Measurements from ENCODE around the gene LRMDA.

The LRMDA gene

GRCh38 chr10:76329891-76330575 lies 898.6 kb downstream of the LRMDA start:
- Histone ChIP-seq H3K9ac (ENCODE audit: low read depth, low read length) (no peak overlapping the region), H3K36me3 (ENCODE audit: insufficient read depth, low read length) (no peaks in the 10 kb centered on the region), H3K9me3 (ENCODE audit: insufficient read depth, low read depth, low read length) (no peaks in the 10 kb centered on the region), H3K27me3 (ENCODE audit: insufficient read depth, low read length) (no peaks in the 10 kb centered on the region), H3K4me1 (ENCODE audit: insufficient read depth, low read length) (no peaks in the 10 kb centered on the region; the same call in none of the 2 replicates), H3K27ac (ENCODE audit: low read depth, low read length) (no peak overlapping the region), H3K4me3 (ENCODE audit: low read length) (no peak overlapping the region)
- WGBS: 94% methylated on average over 3 of the region's 5 CpGs

- WGBS: 91% methylated on average over 4 of the region's 4 CpGs
- Histone ChIP-seq H3K27me3 (ENCODE audit: insufficient read depth, low read length) (no peaks in the 10 kb centered on the region), H3K27ac (ENCODE audit: low read depth, low read length) (no peak overlapping the region), H3K4me3 (ENCODE audit: low read length) (no peak overlapping the region), H3K9me3 (ENCODE audit: insufficient read depth, low read depth, low read length) (no peaks in the 10 kb centered on the region), H3K4me1 (ENCODE audit: insufficient read depth, low read length) (peaks cover 12% of the 10 kb centered on the region), H3K36me3 (ENCODE audit: insufficient read depth, low read length) (no peaks in the 10 kb centered on the region), H3K9ac (ENCODE audit: low read depth, low read length) (no peak overlapping the region)
These were observed 900.3 kb downstream of the LRMDA start for GRCh38 chr10:76331742-76332141.

GRCh38 chr10:76333326-76333725 lies 901.9 kb downstream of the LRMDA start:
- WGBS: 94% methylated on average over 2 of the region's 2 CpGs
- no peaks in the 10 kb centered on the region for H3K27me3 ChIP-seq (ENCODE audit: insufficient read depth, low read length)
- H3K27ac ChIP-seq (ENCODE audit: low read depth, low read length): no peak overlapping the region
- H3K36me3 ChIP-seq (ENCODE audit: insufficient read depth, low read length): no peaks in the 10 kb centered on the region
- peaks cover 19% of the 10 kb centered on the region for H3K4me1 ChIP-seq (ENCODE audit: insufficient read depth, low read length)
- no peaks in the 10 kb centered on the region for H3K9me3 ChIP-seq (ENCODE audit: insufficient read depth, low read depth, low read length)
- H3K9ac ChIP-seq (ENCODE audit: low read depth, low read length): no peak overlapping the region
- H3K4me3 ChIP-seq (ENCODE audit: low read length): no peak overlapping the region

GRCh38 chr10:76333796-76334195 lies 902.4 kb downstream of the LRMDA start:
- Histone ChIP-seq H3K27ac (ENCODE audit: low read depth, low read length) (no peak overlapping the region), H3K4me3 (ENCODE audit: low read length) (no peak overlapping the region), H3K4me1 (ENCODE audit: insufficient read depth, low read length) (peaks cover 19% of the 10 kb centered on the region), H3K36me3 (ENCODE audit: insufficient read depth, low read length) (no peaks in the 10 kb centered on the region), H3K9ac (ENCODE audit: low read depth, low read length) (no peak overlapping the region), H3K9me3 (ENCODE audit: insufficient read depth, low read depth, low read length) (no peaks in the 10 kb centered on the region), H3K27me3 (ENCODE audit: insufficient read depth, low read length) (no peaks in the 10 kb centered on the region)
- WGBS: 94% methylated on average over 3 of the region's 4 CpGs

GRCh38 chr10:76334255-76334654 lies 902.8 kb downstream of the LRMDA start:
- H3K4me3 ChIP-seq (ENCODE audit: low read length): no peak overlapping the region
- H3K9me3 ChIP-seq (ENCODE audit: insufficient read depth, low read depth, low read length): no peaks in the 10 kb centered on the region
- peaks cover 19% of the 10 kb centered on the region for H3K4me1 ChIP-seq (ENCODE audit: insufficient read depth, low read length)
- WGBS: 90% methylated on average over 5 of the region's 5 CpGs
- H3K36me3 ChIP-seq (ENCODE audit: insufficient read depth, low read length): no peaks in the 10 kb centered on the region
- no peak overlapping the region for H3K27ac ChIP-seq (ENCODE audit: low read depth, low read length)
- no peak overlapping the region for H3K9ac ChIP-seq (ENCODE audit: low read depth, low read length)
- no peaks in the 10 kb centered on the region for H3K27me3 ChIP-seq (ENCODE audit: insufficient read depth, low read length)

- 73% methylated on average over 1 of the region's 1 CpG for WGBS
- H3K9ac ChIP-seq (ENCODE audit: low read depth, low read length): no peak overlapping the region
- H3K27ac ChIP-seq (ENCODE audit: low read depth, low read length): peak overlapping the region; percentile 0; the same call in 1 of the 2 replicates
- H3K4me3 ChIP-seq (ENCODE audit: low read length): no peak overlapping the region
- peaks cover 19% of the 10 kb centered on the region for H3K4me1 ChIP-seq (ENCODE audit: insufficient read depth, low read length)
- H3K27me3 ChIP-seq (ENCODE audit: insufficient read depth, low read length): no peaks in the 10 kb centered on the region
- no peaks in the 10 kb centered on the region for H3K9me3 ChIP-seq (ENCODE audit: insufficient read depth, low read depth, low read length)
- no peaks in the 10 kb centered on the region for H3K36me3 ChIP-seq (ENCODE audit: insufficient read depth, low read length)
These were observed 905.0 kb downstream of the LRMDA start for GRCh38 chr10:76336213-76336963.

- no peak overlapping the region for H3K27ac ChIP-seq (ENCODE audit: low read depth, low read length)
- H3K9me3 ChIP-seq (ENCODE audit: insufficient read depth, low read depth, low read length): no peaks in the 10 kb centered on the region
- WGBS: 88% methylated on average over 1 of the region's 1 CpG
- H3K27me3 ChIP-seq (ENCODE audit: insufficient read depth, low read length): no peaks in the 10 kb centered on the region
- no peak overlapping the region for H3K9ac ChIP-seq (ENCODE audit: low read depth, low read length)
- H3K4me1 ChIP-seq (ENCODE audit: insufficient read depth, low read length): peaks cover 19% of the 10 kb centered on the region
- H3K4me3 ChIP-seq (ENCODE audit: low read length): no peak overlapping the region
- no peaks in the 10 kb centered on the region for H3K36me3 ChIP-seq (ENCODE audit: insufficient read depth, low read length)
These were observed 906.2 kb downstream of the LRMDA start for GRCh38 chr10:76337641-76338040.

GRCh38 chr10:76338187-76338586 lies 906.8 kb downstream of the LRMDA start:
- H3K4me3 ChIP-seq (ENCODE audit: low read length): no peak overlapping the region
- H3K27ac ChIP-seq (ENCODE audit: low read depth, low read length): no peak overlapping the region
- no peaks in the 10 kb centered on the region for H3K36me3 ChIP-seq (ENCODE audit: insufficient read depth, low read length)
- peaks cover 19% of the 10 kb centered on the region for H3K4me1 ChIP-seq (ENCODE audit: insufficient read depth, low read length)
- H3K9me3 ChIP-seq (ENCODE audit: insufficient read depth, low read depth, low read length): no peaks in the 10 kb centered on the region
- H3K27me3 ChIP-seq (ENCODE audit: insufficient read depth, low read length): no peaks in the 10 kb centered on the region
- no peak overlapping the region for H3K9ac ChIP-seq (ENCODE audit: low read depth, low read length)
- WGBS: 100% methylated on average over 1 of the region's 2 CpGs

- peaks cover 7% of the 10 kb centered on the region for H3K4me1 ChIP-seq (ENCODE audit: insufficient read depth, low read length)
- no peaks in the 10 kb centered on the region for H3K36me3 ChIP-seq (ENCODE audit: insufficient read depth, low read length)
- no peaks in the 10 kb centered on the region for H3K27me3 ChIP-seq (ENCODE audit: insufficient read depth, low read length)
- H3K27ac ChIP-seq (ENCODE audit: low read depth, low read length): no peak overlapping the region
- WGBS: 100% methylated on average over 2 of the region's 2 CpGs
- H3K9me3 ChIP-seq (ENCODE audit: insufficient read depth, low read depth, low read length): no peaks in the 10 kb centered on the region
- no peak overlapping the region for H3K4me3 ChIP-seq (ENCODE audit: low read length)
- H3K9ac ChIP-seq (ENCODE audit: low read depth, low read length): no peak overlapping the region
These were observed 910.3 kb downstream of the LRMDA start for GRCh38 chr10:76341740-76342139.

GRCh38 chr10:76342996-76343395 lies 911.6 kb downstream of the LRMDA start:
- Histone ChIP-seq H3K36me3 (ENCODE audit: insufficient read depth, low read length) (no peaks in the 10 kb centered on the region), H3K27ac (ENCODE audit: low read depth, low read length) (no peak overlapping the region), H3K4me1 (ENCODE audit: insufficient read depth, low read length) (no peaks in the 10 kb centered on the region), H3K9ac (ENCODE audit: low read depth, low read length) (no peak overlapping the region), H3K27me3 (ENCODE audit: insufficient read depth, low read length) (no peaks in the 10 kb centered on the region), H3K4me3 (ENCODE audit: low read length) (no peak overlapping the region), H3K9me3 (ENCODE audit: insufficient read depth, low read depth, low read length) (no peaks in the 10 kb centered on the region)

GRCh38 chr10:76347832-76348231 lies 916.4 kb downstream of the LRMDA start:
- Histone ChIP-seq H3K27me3 (ENCODE audit: insufficient read depth, low read length) (no peaks in the 10 kb centered on the region), H3K9ac (ENCODE audit: low read depth, low read length) (no peak overlapping the region), H3K9me3 (ENCODE audit: insufficient read depth, low read depth, low read length) (no peaks in the 10 kb centered on the region), H3K27ac (ENCODE audit: low read depth, low read length) (no peak overlapping the region), H3K4me1 (ENCODE audit: insufficient read depth, low read length) (no peaks in the 10 kb centered on the region), H3K4me3 (ENCODE audit: low read length) (no peak overlapping the region), H3K36me3 (ENCODE audit: insufficient read depth, low read length) (no peaks in the 10 kb centered on the region)
- 92% methylated on average over 2 of the region's 2 CpGs for WGBS
